ENCODE data around the gene ZG16.

DNA sequence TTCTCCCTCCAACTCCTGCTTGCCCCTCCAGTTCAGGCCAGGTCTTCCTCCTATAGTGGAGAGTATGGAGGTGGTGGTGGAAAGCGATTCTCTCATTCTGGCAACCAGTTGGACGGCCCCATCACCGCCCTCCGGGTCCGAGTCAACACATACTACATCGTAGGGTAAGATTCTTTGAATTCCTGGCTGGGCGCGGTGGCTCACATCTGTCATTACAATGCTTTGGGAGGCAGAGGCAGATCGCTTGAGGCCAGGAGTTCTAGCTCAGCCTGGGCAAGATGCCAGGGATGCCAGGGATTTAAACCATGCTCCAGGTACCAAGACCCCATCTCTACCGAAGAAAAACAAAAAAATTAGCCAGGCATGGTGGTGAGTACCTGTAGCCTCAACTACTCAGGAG lies 1.4 kb downstream of the ZG16 start:
- TF ChIP-seq GATA3 (IDR thresholded peaks at IDR 0.05; ENCODE audit: low read depth, low read length), result no peak
- TF ChIP-seq GATA2 (IDR thresholded peaks at IDR 0.05; ENCODE audit: low read depth, low read length), result no peak

Data from SH-SY5Y (cell line).